ENCODE measurements around the gene SF3B2. TPM values are rescaled to one million over a fixed set of nuclear protein-coding genes. Genes with fewer than 3 reads are reported as not detected.

The SF3B2 gene
- total RNA-seq, 2 donors from 2014 or later: 62.5 to 111 TPM

DNA sequence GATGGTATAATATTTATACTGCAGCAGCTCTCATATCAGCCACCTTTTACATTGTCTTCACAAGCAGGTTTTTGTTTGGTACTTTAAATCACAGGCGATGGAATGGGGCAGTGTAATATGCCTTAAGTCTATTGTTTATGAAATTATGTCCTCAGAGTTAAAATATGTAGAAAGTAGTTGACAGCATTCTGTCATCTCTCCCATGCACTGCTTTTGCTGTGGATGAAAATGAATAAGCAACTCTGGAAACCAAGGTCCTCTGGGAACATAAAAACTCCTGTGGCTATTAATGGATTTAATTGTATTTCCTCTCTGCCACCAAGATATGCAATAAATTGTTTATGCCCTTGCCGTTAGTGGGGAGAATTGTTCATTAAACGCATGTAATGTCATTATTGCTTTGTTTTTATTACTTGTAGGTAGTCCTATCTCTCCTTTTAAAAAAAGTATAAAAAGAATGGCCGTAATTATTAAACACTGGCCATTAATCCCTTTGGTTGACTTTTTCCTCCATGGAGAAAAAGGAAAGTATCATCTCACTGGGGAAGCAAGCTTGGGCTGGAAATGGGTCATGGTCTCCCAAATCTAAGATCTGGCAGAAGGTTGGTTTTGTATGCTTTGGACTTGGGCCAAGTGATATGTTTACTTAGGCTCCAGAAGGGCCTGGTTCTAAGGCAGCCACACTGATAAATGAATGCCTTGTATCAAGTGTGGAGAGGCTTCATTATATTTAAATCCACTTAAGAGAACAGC is 31.0 kb downstream of the SF3B2 start:
- no peaks in the 10 kb centered on the region for H3K36me3 ChIP-seq
- no peaks in the 10 kb centered on the region for H3K9me3 ChIP-seq
- no peak overlapping the region for H3K4me3 ChIP-seq
- TF ChIP-seq, protein P1, sequence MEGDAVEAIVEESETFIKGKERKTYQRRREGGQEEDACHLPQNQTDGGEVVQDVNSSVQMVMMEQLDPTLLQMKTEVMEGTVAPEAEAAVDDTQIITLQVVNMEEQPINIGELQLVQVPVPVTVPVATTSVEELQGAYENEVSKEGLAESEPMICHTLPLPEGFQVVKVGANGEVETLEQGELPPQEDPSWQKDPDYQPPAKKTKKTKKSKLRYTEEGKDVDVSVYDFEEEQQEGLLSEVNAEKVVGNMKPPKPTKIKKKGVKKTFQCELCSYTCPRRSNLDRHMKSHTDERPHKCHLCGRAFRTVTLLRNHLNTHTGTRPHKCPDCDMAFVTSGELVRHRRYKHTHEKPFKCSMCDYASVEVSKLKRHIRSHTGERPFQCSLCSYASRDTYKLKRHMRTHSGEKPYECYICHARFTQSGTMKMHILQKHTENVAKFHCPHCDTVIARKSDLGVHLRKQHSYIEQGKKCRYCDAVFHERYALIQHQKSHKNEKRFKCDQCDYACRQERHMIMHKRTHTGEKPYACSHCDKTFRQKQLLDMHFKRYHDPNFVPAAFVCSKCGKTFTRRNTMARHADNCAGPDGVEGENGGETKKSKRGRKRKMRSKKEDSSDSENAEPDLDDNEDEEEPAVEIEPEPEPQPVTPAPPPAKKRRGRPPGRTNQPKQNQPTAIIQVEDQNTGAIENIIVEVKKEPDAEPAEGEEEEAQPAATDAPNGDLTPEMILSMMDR (IDR thresholded peaks at IDR 0.05): no peak
- H3K27ac ChIP-seq: peak overlapping the region; percentile 37 to 45
- DNase-seq (ENCODE audit: low spot score): no peak
- no peaks in the 10 kb centered on the region for H3K27me3 ChIP-seq
- H3K4me1 ChIP-seq: peaks cover 0 to 54% of the 10 kb centered on the region in 2 donors

DNA sequence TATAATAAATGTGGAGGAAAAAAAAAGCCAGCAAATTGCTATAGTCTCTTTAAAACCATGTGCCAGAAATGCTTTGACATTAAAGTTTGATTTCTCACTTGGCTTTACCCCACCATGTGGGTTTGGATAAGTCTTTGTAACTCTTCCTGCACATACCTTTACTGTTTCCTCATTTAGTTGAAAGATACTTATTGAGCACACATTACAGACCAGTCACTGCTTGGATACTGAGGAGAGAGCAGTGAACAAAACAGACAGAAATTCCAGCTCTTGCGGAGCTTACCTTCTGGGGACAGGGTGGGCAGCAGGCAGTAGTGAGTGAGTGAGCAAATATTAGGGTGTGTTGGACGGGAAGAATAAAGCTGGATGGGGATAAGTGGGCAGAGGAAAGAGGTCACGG is 31.6 kb downstream of the SF3B2 start:
- Histone ChIP-seq H3K9me3 (no peaks in the 10 kb centered on the region), H3K36me3 (no peaks in the 10 kb centered on the region), H3K4me3 (no peak overlapping the region), H3K4me1 (peaks cover 0 to 54% of the 10 kb centered on the region in 2 donors), H3K27ac (peak overlapping the region; percentile 37 to 45), H3K27me3 (no peaks in the 10 kb centered on the region)
- DNase-seq (ENCODE audit: low spot score): no peak
- TF ChIP-seq, protein P1 (IDR thresholded peaks at IDR 0.05): no peak

DNA sequence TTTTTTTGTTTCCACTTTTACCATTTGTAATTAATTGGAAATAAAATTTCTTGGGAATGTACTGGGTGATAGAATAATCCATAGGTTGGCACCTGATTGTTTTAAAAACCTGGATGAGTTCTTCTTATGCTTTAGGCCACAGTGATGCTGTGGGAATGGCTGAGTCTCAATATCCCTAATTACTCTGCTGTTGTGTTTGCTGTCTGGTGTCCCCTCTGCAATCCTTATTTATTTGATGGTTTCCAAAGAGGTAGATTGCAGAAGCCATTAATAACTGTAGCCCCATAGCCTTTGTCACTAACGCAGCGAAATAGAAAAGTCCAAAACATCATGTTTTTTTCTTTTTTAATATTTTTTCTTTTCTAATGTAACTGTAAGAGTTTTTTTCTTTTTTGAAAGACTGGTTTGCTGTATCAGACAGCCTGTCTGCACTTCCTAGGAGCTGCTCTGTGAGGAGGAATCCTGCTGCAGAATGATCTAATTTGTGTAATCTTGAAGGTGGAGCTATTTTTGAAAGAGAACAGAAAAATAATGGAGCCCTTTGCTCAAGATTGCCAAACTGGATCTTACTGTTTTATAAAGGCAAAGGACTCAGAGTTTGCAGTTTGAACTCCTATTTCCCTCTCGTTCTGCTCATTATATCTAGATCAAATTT is 32.8 kb downstream of the SF3B2 start:
- H3K4me3 ChIP-seq: no peak overlapping the region
- H3K27me3 ChIP-seq: no peaks in the 10 kb centered on the region
- peaks cover 0 to 48% of the 10 kb centered on the region in 2 donors for H3K4me1 ChIP-seq
- no peaks in the 10 kb centered on the region for H3K9me3 ChIP-seq
- DNase-seq (ENCODE audit: low spot score): no peak
- peak overlapping the region in 1 of 2 donors; percentile 45 for H3K27ac ChIP-seq
- no peaks in the 10 kb centered on the region for H3K36me3 ChIP-seq
- TF ChIP-seq, protein P1 (IDR thresholded peaks at IDR 0.05): no peak

DNA sequence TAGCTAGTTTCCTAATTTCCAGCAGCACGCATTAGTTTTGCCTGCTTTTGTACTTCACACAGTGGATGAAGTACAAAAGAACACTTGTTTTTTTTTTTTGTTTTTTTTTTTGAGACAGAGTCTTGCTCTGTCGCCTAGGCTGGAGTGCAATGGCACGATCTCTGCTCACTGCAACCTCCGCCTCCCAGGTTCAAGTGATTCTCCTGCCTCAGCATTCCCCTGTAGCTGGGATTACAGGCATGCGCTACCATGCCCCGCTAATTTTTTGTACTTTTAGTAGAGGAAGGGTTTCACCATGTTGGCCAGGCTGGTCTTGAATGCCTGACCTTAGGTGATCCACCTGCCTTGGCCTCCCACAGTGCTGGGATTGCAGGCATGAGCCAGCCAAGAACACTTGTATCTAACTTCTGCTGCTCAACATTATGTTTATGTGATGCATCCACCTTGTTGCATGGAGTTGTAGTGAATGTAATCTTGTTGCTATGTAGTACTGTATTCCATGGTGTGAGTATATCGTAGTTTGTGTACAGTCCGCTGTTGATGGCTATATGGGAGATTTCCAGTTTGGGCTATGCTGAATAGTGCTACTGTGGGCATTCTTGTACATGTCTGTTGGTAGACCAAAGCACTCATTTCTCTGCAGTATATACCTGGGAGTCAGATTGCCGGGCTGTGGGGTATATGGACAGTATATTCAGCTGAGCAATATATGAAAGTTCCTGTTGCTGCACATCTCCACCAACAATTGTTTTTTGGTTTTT is 35.2 kb downstream of the SF3B2 start:
- peaks cover 0 to 29% of the 10 kb centered on the region in 2 donors for H3K4me1 ChIP-seq
- DNase-seq (ENCODE audit: low spot score): no peak
- H3K36me3 ChIP-seq: no peaks in the 10 kb centered on the region
- H3K27me3 ChIP-seq: no peaks in the 10 kb centered on the region
- TF ChIP-seq, protein P1 (IDR thresholded peaks at IDR 0.05): no peak
- no peaks in the 10 kb centered on the region for H3K9me3 ChIP-seq
- H3K27ac ChIP-seq: no peak overlapping the region
- no peak overlapping the region for H3K4me3 ChIP-seq

DNA sequence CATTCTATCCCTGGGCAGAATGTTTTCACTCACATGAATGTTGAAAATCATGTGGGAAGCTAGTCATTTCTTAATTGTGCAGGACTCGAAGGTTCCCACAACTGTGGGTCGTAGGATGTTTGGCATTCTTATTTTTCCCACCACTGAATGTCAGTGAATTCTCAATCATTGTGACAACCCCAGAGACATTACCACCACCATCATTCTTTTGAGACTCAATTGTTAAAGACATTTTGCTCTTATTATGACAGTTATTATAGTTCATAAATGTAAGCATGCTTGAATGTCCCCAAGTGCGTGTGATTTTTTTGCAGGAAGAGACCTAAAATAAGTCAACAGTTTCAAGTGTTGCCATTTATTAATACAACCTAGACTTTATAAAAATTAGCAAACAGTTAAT is 36.9 kb downstream of the SF3B2 start:
- Histone ChIP-seq H3K27me3 (no peaks in the 10 kb centered on the region), H3K36me3 (no peaks in the 10 kb centered on the region), H3K4me3 (no peak overlapping the region), H3K4me1 (peaks cover 0 to 12% of the 10 kb centered on the region in 2 donors), H3K27ac (no peak overlapping the region), H3K9me3 (no peaks in the 10 kb centered on the region)
- no peak for DNase-seq (ENCODE audit: low spot score)
- TF ChIP-seq, protein P1 (IDR thresholded peaks at IDR 0.05): no peak

All from right atrium auricular region (tissue), 2 donors.